SK-N-SH (cell line): ENCODE results near the gene CCNG1. TPM values are rescaled to one million over a fixed set of nuclear protein-coding genes. Genes with fewer than 3 reads are reported as not detected.
"Not testable (repeated sequence)": the region's sequence is repeated elsewhere in the genome, so short reads cannot be mapped to it uniquely, and the experiment has no call there.

ENCODE experiments used
- CTCF ChIA-PET: fragments of 300-600, 350-600 bp; formaldehyde crosslinking; extraction: SDS; loops from one replicate; lab custom pipeline; 2021; lab: Yijun Ruan, JAX
- POLR2A ChIA-PET: fragments of 350-600 bp; sonication (Branson Sonifier 250); formaldehyde crosslinking; extraction: SDS; loops from one replicate; lab custom pipeline; 2020; ENCODE audit warnings: antibody characterized with exemption, inconsistent platforms; lab: Yijun Ruan, JAX
- DNase-seq: peaks from one replicate; pipeline ENCODE4 v3.0.0; 2012
- H2AFZ ChIP-seq: fragments of 200-600 bp; sonication (generic); 2 replicates; pipeline ENCODE4 v1.8.1; 2016; ENCODE audit warnings: antibody characterized with exemption, mild to moderate bottlenecking, low read depth
- H3F3A ChIP-seq: fragments of 200-600 bp; sonication (generic); replicated peaks from 2 replicates; pipeline ENCODE3; 2016; ENCODE audit warnings: antibody characterized with exemption, mild to moderate bottlenecking; ENCODE audit not compliant: insufficient read depth
- H3K27ac ChIP-seq, 2 experiments: fragments of 200-500 bp in 1 of 2; fragments of 200-600 bp in 1 of 2; sonication (Bioruptor generic) in 1 of 2; sonication (generic), shearing (Covaris generic) in 1 of 2; 2 replicates each; pipeline versions ENCODE4 v1.5.1 to v1.6.1; 2014 to 2016; ENCODE audit warnings: low read depth in 2 of 2, inconsistent platforms in 1 of 2, low read length in 1 of 2, mild to moderate bottlenecking in 1 of 2, mixed read lengths in 1 of 2
- H3K27me3 ChIP-seq: fragments of 200-600 bp; sonication (generic), shearing (Covaris generic); 2 replicates; pipeline ENCODE4 v1.6.1; 2016; ENCODE audit warnings: mixed run types; ENCODE audit not compliant: insufficient read depth
- H3K36me3 ChIP-seq, 2 experiments: fragments of 200-500 bp in 1 of 2; fragments of 200-600 bp in 1 of 2; sonication (Bioruptor generic) in 1 of 2; sonication (generic) in 1 of 2; replicated peaks in 1 of 2; 2 replicates each; pipeline versions ENCODE3 to v1.5.1; 2014 to 2016; ENCODE audit warnings: low read length in 1 of 2, mild to moderate bottlenecking in 1 of 2; ENCODE audit not compliant: insufficient read depth in 2 of 2, control insufficient read depth in 1 of 2
- H3K4me1 ChIP-seq, 2 experiments: fragments of 200-500 bp in 1 of 2; fragments of 200-600 bp in 1 of 2; sonication (Bioruptor generic) in 1 of 2; sonication (generic), shearing (Covaris generic) in 1 of 2; 2 replicates each; pipeline versions ENCODE4 v1.5.1 to v1.6.1; 2014 to 2016; ENCODE audit warnings: low read depth in 1 of 2, low read length in 1 of 2, mixed run types in 1 of 2; ENCODE audit not compliant: insufficient read depth in 2 of 2, control insufficient read depth in 1 of 2
- H3K4me2 ChIP-seq: fragments of 200-600 bp; sonication (generic), shearing (Covaris generic); 2 replicates; pipeline ENCODE4 v1.6.1; 2017; ENCODE audit warnings: mixed run types
- H3K4me3 ChIP-seq, 2 experiments: fragments of 200-500 bp in 1 of 2; fragments of 200-600 bp in 1 of 2; sonication (Bioruptor generic) in 1 of 2; sonication (generic), shearing (Covaris generic) in 1 of 2; 2 replicates each; pipeline versions ENCODE4 v1.5.1 to v1.8.1; 2014 to 2016; ENCODE audit warnings: low read depth in 2 of 2, inconsistent platforms in 1 of 2, low read length in 1 of 2, mild to moderate bottlenecking in 1 of 2, mixed read lengths in 1 of 2, moderate library complexity in 1 of 2
- H3K79me2 ChIP-seq: fragments of 200-600 bp; sonication (generic); 2 replicates; pipeline ENCODE4 v1.8.1; 2017; ENCODE audit warnings: mild to moderate bottlenecking; ENCODE audit not compliant: insufficient read depth
- H3K9ac ChIP-seq: fragments of 200-600 bp; sonication (generic); 2 replicates; pipeline ENCODE4 v1.6.1; 2017; ENCODE audit warnings: mixed run types
- H3K9me2 ChIP-seq: fragments of 200-600 bp; sonication (generic); 2 replicates; pipeline ENCODE4 v1.6.1; 2017; ENCODE audit warnings: mixed run types
- H3K9me3 ChIP-seq: fragments of 200-600 bp; sonication (generic); 2 replicates; pipeline ENCODE4 v1.6.1; 2017; ENCODE audit warnings: mixed run types, mild to moderate bottlenecking, moderate library complexity
- H4K20me1 ChIP-seq: fragments of 200-600 bp; sonication (generic); 2 replicates; pipeline ENCODE4 v1.6.1; 2017; ENCODE audit warnings: mild to moderate bottlenecking, mixed run types; ENCODE audit not compliant: insufficient read depth
- FOXJ3 ChIP-seq: sonication (generic); formaldehyde crosslinking; IDR thresholded peaks from 2 replicates; pipeline ENCODE4 v1.5.1; 2020; ENCODE audit warnings: mild to moderate bottlenecking, missing genetic modification reagents
- GATA2 ChIP-seq: sonication (generic); formaldehyde crosslinking; IDR thresholded peaks from 2 replicates; pipeline ENCODE4 v1.5.0; 2020; ENCODE audit warnings: mild to moderate bottlenecking, missing genetic modification reagents
- MXI1 ChIP-seq: IDR thresholded peaks from 2 replicates; pipeline ENCODE4 v1.6.1; 2012; ENCODE audit warnings: mild to moderate bottlenecking, low read depth, low read length, improper control_type of control experiment
- NFIC ChIP-seq: IDR thresholded peaks from 2 replicates; pipeline ENCODE4 v1.4.0; 2012; ENCODE audit warnings: borderline replicate concordance
- SIN3A ChIP-seq: IDR thresholded peaks from 2 replicates; pipeline ENCODE4 v1.6.1; 2012; ENCODE audit warnings: low read depth, mild to moderate bottlenecking, low read length, moderate library complexity, borderline replicate concordance
- WGBS: methylation state at CpG from one replicate; pipeline ENCODE4 v1.1.6; 2017; ENCODE audit warnings: low lambda C conversion rate; 5-methylcytosine and 5-hydroxymethylcytosine counted together
- polyA plus RNA-seq, 3 experiments: library from polyadenylated mRNA; depleted of rRNA; stranded (reverse); fragments of >200 nt; gene quantifications; 2 replicates each; pipeline ENCODE4 v1.2.3, GENCODE V29; 2012

CCNG1 gene
- polyA plus RNA-seq, 1 of the 3 experiments (the other 2 are of a cell fraction): 49.0 TPM

GRCh38 chr5:163396818-163397340 is 40.5 kb upstream of the CCNG1 start:
- WGBS: 76% methylated on average over 9 of the region's 9 CpGs

GRCh38 chr5:163397354-163397753 is 40.0 kb upstream of the CCNG1 start:
- no peak overlapping the region for H3K27ac ChIP-seq
- H2AFZ ChIP-seq: no peak overlapping the region
- H3F3A ChIP-seq: no peaks in the 10 kb centered on the region
- no peak for DNase-seq
- H3K9me3 ChIP-seq: no peaks in the 10 kb centered on the region
- H3K9ac ChIP-seq: no peak overlapping the region
- no peaks in the 10 kb centered on the region for H3K9me2 ChIP-seq
- H3K4me2 ChIP-seq: no peak overlapping the region
- no peak for TF ChIP-seq MXI1
- TF ChIP-seq GATA2 (CRISPR knock-in tag): 0 out of 2 replicates have a peak, but pooled peaks have one; percentile 18
- H3K36me3 ChIP-seq: no peaks in the 10 kb centered on the region
- ChIA-PET POLR2A (no interaction called here), CTCF (interaction anchor here (1.0 to 5.5 kb wide), 3 partner anchors 12 to 48 kb away, joined by 3 to 38 read pairs (median 3); no protein-coding TSS in a partner anchor)
- H3K4me3 ChIP-seq: no peak overlapping the region
- no peaks in the 10 kb centered on the region for H3K27me3 ChIP-seq
- H3K4me1 ChIP-seq: peaks cover 0 to 5% of the 10 kb centered on the region in 2 experiments; a peak in 1 of 4 replicates
- H3K79me2 ChIP-seq: no peaks in the 10 kb centered on the region
- no peaks in the 10 kb centered on the region for H4K20me1 ChIP-seq

More at GRCh38 chr5:163396818-163397340, 40.5 kb upstream of the CCNG1 start:
- H3F3A ChIP-seq, H3K27me3 ChIP-seq, DNase-seq, H4K20me1 ChIP-seq, POLR2A ChIA-PET, H3K4me2 ChIP-seq, H3K27ac ChIP-seq, H3K79me2 ChIP-seq, H3K9ac ChIP-seq, H2AFZ ChIP-seq, H3K36me3 ChIP-seq, H3K9me3 ChIP-seq, H3K4me3 ChIP-seq, H3K9me2 ChIP-seq, H3K4me1 ChIP-seq: not testable (repeated sequence)
- CTCF ChIA-PET: interaction anchor here (1.4 to 5.5 kb wide), 2 partner anchors 12 to 45 kb away, joined by 3 to 38 read pairs; no protein-coding TSS in a partner anchor

GRCh38 chr5:163399923-163400322 is 37.5 kb upstream of the CCNG1 start:
- Histone ChIP-seq H3K4me1 (peaks cover 0 to 5% of the 10 kb centered on the region in 2 experiments; a peak in 1 of 4 replicates), H3F3A (no peaks in the 10 kb centered on the region), H3K9ac (no peak overlapping the region), H3K4me2 (no peak overlapping the region), H3K27me3 (no peaks in the 10 kb centered on the region), H3K9me3 (no peaks in the 10 kb centered on the region), H3K9me2 (no peaks in the 10 kb centered on the region), H3K36me3 (no peaks in the 10 kb centered on the region), H3K79me2 (no peaks in the 10 kb centered on the region), H3K4me3 (no peak overlapping the region), H2AFZ (no peak overlapping the region), H4K20me1 (no peaks in the 10 kb centered on the region), H3K27ac (no peak overlapping the region)
- 57% methylated on average over 4 of the region's 4 CpGs for WGBS
- POLR2A ChIA-PET: no interaction called here
- DNase-seq: no peak
- CTCF ChIA-PET: interaction anchor here (1.6 to 5.5 kb wide), 2 partner anchors 9 to 52 kb away, joined by 5 to 38 read pairs; no protein-coding TSS in a partner anchor
- no peak for TF ChIP-seq NFIC
- no peak for TF ChIP-seq GATA2 (CRISPR knock-in tag)
- TF ChIP-seq SIN3A: no peak
- no peak for TF ChIP-seq FOXJ3 (CRISPR knock-in tag)
